Glutamatergic neuron (in vitro differentiated cells): ENCODE data around the gene NHSL2. TPM values are rescaled to one million over a fixed set of nuclear protein-coding genes. Genes with fewer than 3 reads are reported as not detected.
A peak's percentile ranks its signal among the peaks of the same experiment; 100 is the strongest.

ENCODE experiments used
- DNase-seq: peaks from one replicate; pipeline ENCODE4 v3.0.0; 2022
- H3K27ac Mint-ChIP-seq: one replicate; pipeline ENCODE4 v1.8.0; 2020; ENCODE audit warnings: mild to moderate bottlenecking, mixed read lengths, inconsistent platforms; ENCODE audit not compliant: unreplicated experiment
- H3K27me3 Mint-ChIP-seq: one replicate; pipeline ENCODE4 v1.8.0; 2020; ENCODE audit warnings: mild to moderate bottlenecking, moderate library complexity, mixed read lengths, inconsistent platforms; ENCODE audit not compliant: unreplicated experiment
- H3K36me3 Mint-ChIP-seq: one replicate; pipeline ENCODE4 v1.8.0; 2020; ENCODE audit warnings: mild to moderate bottlenecking, mixed read lengths, inconsistent platforms; ENCODE audit not compliant: unreplicated experiment
- H3K4me1 Mint-ChIP-seq: one replicate; pipeline ENCODE4 v1.8.0; 2020; ENCODE audit warnings: mild to moderate bottlenecking, low read depth, mixed read lengths, inconsistent platforms; ENCODE audit not compliant: unreplicated experiment
- H3K4me3 Mint-ChIP-seq: one replicate; pipeline ENCODE4 v1.8.0; 2020; ENCODE audit warnings: mild to moderate bottlenecking, mixed read lengths, inconsistent platforms; ENCODE audit not compliant: unreplicated experiment
- H3K9me3 Mint-ChIP-seq: one replicate; pipeline ENCODE4 v1.8.0; 2020; ENCODE audit warnings: mild to moderate bottlenecking, moderate library complexity, mixed read lengths, inconsistent platforms; ENCODE audit not compliant: unreplicated experiment
- total RNA-seq: library from RNA; stranded (reverse); fragmentation: NEBNext Ultra II Directional; extraction: Animal tissue kit (Norgen Biotek cat#: 25700); gene quantifications from one replicate; pipeline ENCODE4 v1.2.1, GENCODE V29; 2021; ENCODE audit not compliant: unreplicated experiment
- TF ChIP-seq, protein P1 (sequence below): fragments of 200-600 bp; sonication (generic); IDR thresholded peaks from one replicate; pipeline ENCODE4 v1.5.0; 2021; ENCODE audit not compliant: partially characterized antibody, unreplicated experiment

Gene NHSL2
- total RNA-seq, 1 donor from 2014 or later: 7.3 TPM

DNA sequence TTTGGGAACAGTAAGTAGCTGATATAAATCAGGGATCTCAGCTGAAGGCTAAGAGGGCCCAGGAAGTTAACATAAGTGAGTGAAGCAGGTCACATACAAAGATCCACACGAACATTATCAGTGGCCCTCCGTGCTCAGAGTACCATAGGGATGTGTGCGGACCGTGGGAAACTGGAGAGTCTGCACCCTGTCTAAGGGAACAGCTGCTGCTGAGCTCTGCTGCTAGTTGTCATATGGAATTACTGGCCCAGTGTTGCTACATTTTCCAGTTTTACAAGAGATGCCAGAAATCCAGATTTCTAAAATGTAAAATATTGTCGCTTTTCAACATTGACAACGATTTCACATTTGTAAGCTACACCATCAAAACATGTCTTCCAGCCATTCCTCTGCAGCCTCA, 130.5 kb downstream of the NHSL2 start:
- peaks cover 5% of the 10 kb centered on the region for H3K36me3 Mint-ChIP-seq
- H3K27me3 Mint-ChIP-seq: peaks cover 6% of the 10 kb centered on the region
- no peak overlapping the region for H3K4me3 Mint-ChIP-seq
- TF ChIP-seq, protein P1, sequence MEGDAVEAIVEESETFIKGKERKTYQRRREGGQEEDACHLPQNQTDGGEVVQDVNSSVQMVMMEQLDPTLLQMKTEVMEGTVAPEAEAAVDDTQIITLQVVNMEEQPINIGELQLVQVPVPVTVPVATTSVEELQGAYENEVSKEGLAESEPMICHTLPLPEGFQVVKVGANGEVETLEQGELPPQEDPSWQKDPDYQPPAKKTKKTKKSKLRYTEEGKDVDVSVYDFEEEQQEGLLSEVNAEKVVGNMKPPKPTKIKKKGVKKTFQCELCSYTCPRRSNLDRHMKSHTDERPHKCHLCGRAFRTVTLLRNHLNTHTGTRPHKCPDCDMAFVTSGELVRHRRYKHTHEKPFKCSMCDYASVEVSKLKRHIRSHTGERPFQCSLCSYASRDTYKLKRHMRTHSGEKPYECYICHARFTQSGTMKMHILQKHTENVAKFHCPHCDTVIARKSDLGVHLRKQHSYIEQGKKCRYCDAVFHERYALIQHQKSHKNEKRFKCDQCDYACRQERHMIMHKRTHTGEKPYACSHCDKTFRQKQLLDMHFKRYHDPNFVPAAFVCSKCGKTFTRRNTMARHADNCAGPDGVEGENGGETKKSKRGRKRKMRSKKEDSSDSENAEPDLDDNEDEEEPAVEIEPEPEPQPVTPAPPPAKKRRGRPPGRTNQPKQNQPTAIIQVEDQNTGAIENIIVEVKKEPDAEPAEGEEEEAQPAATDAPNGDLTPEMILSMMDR: no peak
- no peak for DNase-seq
- H3K27ac Mint-ChIP-seq: peak overlapping the region; percentile 62
- H3K4me1 Mint-ChIP-seq: peaks cover 18% of the 10 kb centered on the region
- H3K9me3 Mint-ChIP-seq: peaks cover 1% of the 10 kb centered on the region

DNA sequence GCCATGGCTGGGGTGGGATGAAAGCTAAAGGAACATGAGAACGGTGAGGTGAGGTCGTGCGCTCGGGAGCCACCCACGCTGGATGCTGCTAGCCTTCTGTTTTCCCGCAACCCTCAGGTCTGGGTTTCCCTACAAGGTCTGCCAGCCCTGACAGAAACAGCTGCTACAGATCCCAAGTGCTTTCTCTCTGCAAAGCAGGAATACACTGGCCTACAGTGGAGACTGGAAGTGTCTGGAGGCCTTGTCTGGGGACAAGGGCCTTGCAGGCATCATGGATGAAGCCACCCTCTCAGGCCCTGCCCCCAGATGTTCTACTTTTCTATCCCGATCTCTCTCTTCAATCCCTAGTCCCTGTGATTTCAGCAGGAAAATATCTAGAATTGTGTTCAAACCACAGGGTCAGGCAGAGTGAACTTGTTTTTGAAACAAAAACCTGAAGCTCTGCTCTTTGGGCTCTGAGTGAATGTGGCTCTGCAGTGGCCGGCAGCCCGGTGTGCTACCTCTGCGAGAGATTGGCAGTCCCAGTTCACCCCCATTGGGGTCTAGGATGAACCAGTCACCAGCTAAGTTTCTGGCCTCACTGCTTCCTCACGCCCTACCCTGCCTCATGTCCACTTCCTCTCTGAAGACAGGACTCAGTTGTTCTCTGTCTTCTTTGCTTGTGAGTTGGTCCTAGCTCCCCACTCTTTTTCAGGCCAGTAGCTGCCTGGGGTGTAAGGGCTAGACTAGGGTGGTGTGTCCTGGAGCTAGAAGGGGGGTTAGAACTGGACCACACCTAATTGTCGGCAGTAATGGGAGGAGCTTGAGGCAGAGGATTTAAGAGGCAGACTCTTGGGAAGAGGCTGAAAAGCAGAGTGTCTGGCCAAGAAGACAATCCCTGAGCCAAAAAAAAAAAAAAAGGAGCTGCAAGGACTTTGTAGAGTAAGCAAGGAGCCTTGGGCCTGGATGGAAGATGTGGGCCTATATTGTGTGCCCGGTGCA, 131.5 kb downstream of the NHSL2 start:
- peak overlapping the region; percentile 67 for H3K27ac Mint-ChIP-seq
- DNase-seq: no peak
- peaks cover 6% of the 10 kb centered on the region for H3K27me3 Mint-ChIP-seq
- no peaks in the 10 kb centered on the region for H3K36me3 Mint-ChIP-seq
- H3K9me3 Mint-ChIP-seq: no peaks in the 10 kb centered on the region
- peaks cover 24% of the 10 kb centered on the region for H3K4me1 Mint-ChIP-seq
- no peak overlapping the region for H3K4me3 Mint-ChIP-seq
- TF ChIP-seq, protein P1: no peak

DNA sequence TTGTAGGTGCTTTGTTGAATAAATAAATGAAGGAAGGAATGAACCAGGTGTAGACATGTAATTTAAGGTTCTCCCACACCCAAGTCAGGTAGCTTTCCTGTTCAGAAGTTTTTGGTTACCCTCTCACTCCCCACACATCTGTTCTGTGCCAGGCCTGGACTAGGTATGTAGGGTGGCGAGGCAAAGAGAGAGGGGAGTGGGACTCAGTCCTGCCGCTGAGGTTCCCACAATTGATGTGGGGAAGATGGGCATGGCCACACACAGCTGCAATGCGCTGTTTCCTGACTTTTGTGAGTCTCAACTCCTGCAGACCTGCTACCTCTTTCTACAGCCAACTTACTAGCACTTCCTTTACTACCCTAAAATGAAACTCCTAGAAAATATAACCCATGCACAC, 132.2 kb downstream of the NHSL2 start:
- Mint-ChIP-seq H3K36me3 (no peaks in the 10 kb centered on the region), H3K27me3 (peaks cover 4% of the 10 kb centered on the region), H3K4me1 (peaks cover 24% of the 10 kb centered on the region), H3K9me3 (no peaks in the 10 kb centered on the region), H3K4me3 (no peak overlapping the region), H3K27ac (no peak overlapping the region)
- no peak for DNase-seq
- TF ChIP-seq, protein P1: no peak

DNA sequence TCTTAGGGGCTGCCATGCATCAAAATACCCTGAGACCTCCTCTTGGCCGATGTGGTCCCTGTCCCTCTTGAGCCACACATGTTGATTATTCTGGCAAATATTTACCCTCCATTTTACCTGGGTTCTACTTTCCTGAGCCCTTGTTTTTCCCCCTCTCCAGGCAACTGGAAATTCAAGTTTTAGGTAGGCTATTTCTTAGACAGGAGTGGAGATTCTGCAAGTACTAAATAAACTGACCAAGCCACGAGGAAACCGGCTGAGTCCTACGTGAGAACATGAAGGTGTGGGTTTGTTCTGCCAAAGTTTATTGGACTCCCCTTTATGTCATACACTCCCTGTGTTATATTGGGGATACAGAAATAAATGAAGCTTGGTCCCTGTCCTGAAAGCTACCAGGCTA, 133.0 kb downstream of the NHSL2 start:
- no peak overlapping the region for H3K27ac Mint-ChIP-seq
- H3K36me3 Mint-ChIP-seq: no peaks in the 10 kb centered on the region
- H3K4me1 Mint-ChIP-seq: peaks cover 24% of the 10 kb centered on the region
- peaks cover 4% of the 10 kb centered on the region for H3K27me3 Mint-ChIP-seq
- TF ChIP-seq, protein P1: no peak
- DNase-seq: no peak
- no peaks in the 10 kb centered on the region for H3K9me3 Mint-ChIP-seq
- no peak overlapping the region for H3K4me3 Mint-ChIP-seq

DNA sequence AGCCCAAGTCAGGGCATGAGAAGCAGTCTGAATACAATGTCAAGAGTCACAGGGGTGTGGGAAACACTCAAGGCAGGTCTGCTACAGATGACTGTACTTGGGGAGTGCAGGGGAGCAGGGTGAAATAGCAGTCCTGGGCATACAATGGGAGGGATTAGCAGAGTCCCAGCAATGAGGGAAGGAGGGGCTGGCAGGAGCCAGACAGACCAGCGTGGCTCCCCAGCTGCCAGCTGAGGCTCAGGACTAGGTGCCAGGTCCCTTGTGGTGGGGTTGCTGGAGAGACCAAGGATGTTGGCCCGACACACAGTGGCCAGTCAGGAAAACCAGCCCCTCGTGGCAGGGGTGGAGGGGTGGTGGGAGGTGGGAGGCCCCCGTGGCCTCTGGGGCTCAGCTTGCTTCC, 134.5 kb downstream of the NHSL2 start:
- Mint-ChIP-seq H3K9me3 (no peaks in the 10 kb centered on the region), H3K27me3 (peaks cover 4% of the 10 kb centered on the region), H3K27ac (no peak overlapping the region), H3K4me1 (peaks cover 24% of the 10 kb centered on the region), H3K36me3 (no peaks in the 10 kb centered on the region), H3K4me3 (no peak overlapping the region)
- no peak for DNase-seq
- TF ChIP-seq, protein P1: no peak
